Effector memory CD4-positive, alpha-beta T cell (primary cell): ENCODE results near the gene SLC15A3.
"Not testable (repeated sequence)": the region's sequence is repeated elsewhere in the genome, so short reads cannot be mapped to it uniquely, and the experiment has no call there.

Experiments
- DNase-seq, 3 donors: peaks; one replicate each; pipeline ENCODE4 v3.0.0-alpha.2; 2020
- H3K27ac ChIP-seq: 2 replicates; pipeline ENCODE4 v1.7.0; 2013; ENCODE audit warnings: mild to moderate bottlenecking, low read length, moderate library complexity; ENCODE audit not compliant: insufficient read depth, poor library complexity, severe bottlenecking
- H3K27me3 ChIP-seq: replicated peaks from 2 replicates; pipeline ENCODE4 v1.7.0; 2013; ENCODE audit warnings: mild to moderate bottlenecking, low read length; ENCODE audit not compliant: insufficient read depth, control insufficient read depth, poor library complexity, severe bottlenecking
- H3K36me3 ChIP-seq: 2 replicates; pipeline ENCODE4 v1.7.0; 2013; ENCODE audit warnings: mild to moderate bottlenecking, low read length, moderate library complexity; ENCODE audit not compliant: control insufficient read depth, insufficient read depth
- H3K4me1 ChIP-seq: 2 replicates; pipeline ENCODE4 v1.7.0; 2013; ENCODE audit warnings: low read length, mild to moderate bottlenecking; ENCODE audit not compliant: control insufficient read depth, insufficient read depth, poor library complexity, severe bottlenecking
- H3K4me3 ChIP-seq: 2 replicates; pipeline ENCODE4 v1.7.0; 2013; ENCODE audit warnings: low read length, low read depth, mild to moderate bottlenecking; ENCODE audit not compliant: insufficient read depth, poor library complexity, severe bottlenecking
- H3K9me3 ChIP-seq: 2 replicates; pipeline ENCODE4 v1.7.0; 2013; ENCODE audit warnings: mild to moderate bottlenecking, low read length, moderate library complexity; ENCODE audit not compliant: control insufficient read depth

SLC15A3 gene

DNA sequence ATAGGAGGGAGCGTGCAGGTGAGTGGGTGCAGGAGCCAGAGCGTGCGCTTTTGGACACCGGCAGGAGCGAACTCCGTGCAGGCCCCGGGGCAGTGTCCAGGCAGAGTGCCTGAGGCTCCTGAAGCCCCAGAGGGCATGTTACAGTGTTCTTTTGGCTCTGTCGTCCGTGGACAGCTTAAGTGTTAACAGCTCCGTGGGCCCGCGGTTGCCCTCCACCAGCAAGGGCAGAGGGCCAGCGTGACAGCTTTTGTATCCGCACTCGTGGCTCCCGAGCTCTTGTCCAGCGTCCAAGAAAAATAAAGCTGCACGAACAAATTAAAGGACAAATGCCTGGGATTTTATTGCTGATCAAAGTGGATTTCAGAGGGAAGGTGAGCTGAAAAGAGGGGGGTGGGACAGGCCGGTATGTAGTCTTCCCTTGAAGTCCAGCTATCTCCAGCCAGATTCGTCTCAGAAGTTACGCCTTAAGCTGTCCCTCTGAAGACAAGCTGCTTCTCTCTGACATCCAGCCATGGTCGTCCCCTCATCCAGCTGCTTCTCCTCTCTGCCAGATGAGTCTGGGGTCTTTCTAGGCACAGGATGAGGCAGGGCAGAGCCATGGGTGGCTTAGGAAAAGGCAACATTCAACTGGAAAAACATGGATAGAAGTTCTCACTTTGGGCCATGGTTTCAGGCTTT is 39.0 kb downstream of the SLC15A3 start:
- Histone ChIP-seq H3K4me3 (peak overlapping the region; percentile 89), H3K4me1 (peaks cover 22% of the 10 kb centered on the region), H3K36me3 (no peaks in the 10 kb centered on the region)

DNA sequence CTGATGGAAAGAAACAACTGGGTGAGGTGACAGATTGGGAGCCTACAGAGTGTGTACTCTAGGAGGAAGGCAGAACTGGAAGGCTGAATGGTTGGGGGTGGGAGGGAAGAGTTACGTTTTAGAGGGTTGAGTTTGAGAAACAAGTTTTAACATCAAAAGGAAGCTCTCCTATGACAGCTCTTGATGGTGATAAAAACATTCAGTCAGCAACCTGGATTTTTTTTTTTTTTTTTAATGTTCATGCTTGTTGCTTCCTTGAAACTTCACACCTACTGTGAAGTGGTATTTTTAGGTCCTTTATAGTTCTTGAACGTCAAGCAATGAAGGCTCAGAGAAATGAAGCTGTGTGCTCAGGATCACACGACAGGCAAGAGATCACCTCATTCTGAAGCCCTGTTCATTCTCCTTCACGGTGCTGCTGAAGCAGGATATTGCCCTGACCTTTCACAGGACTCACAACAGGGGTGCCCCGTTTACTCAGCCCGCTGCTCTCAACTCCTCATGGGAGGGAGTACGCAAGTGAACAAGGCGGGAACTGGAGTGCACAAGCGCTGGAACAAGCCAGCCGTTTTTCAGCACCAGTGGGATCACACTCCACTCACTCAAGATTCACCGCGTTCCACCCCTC is 39.6 kb downstream of the SLC15A3 start:
- H3K4me3 ChIP-seq = no peak overlapping the region
- H3K36me3 ChIP-seq = no peaks in the 10 kb centered on the region
- DNase-seq = no peak
- no peaks in the 10 kb centered on the region for H3K27me3 ChIP-seq
- H3K4me1 ChIP-seq = peaks cover 22% of the 10 kb centered on the region
- no peaks in the 10 kb centered on the region for H3K9me3 ChIP-seq
- H3K27ac ChIP-seq = no peak overlapping the region

More for the DNA sequence above, 39.0 kb downstream of the SLC15A3 start:
- no peaks in the 10 kb centered on the region for H3K27me3 ChIP-seq
- no peaks in the 10 kb centered on the region for H3K9me3 ChIP-seq
- H3K27ac ChIP-seq = peak overlapping the region; percentile 99
- DNase-seq = no peak

DNA sequence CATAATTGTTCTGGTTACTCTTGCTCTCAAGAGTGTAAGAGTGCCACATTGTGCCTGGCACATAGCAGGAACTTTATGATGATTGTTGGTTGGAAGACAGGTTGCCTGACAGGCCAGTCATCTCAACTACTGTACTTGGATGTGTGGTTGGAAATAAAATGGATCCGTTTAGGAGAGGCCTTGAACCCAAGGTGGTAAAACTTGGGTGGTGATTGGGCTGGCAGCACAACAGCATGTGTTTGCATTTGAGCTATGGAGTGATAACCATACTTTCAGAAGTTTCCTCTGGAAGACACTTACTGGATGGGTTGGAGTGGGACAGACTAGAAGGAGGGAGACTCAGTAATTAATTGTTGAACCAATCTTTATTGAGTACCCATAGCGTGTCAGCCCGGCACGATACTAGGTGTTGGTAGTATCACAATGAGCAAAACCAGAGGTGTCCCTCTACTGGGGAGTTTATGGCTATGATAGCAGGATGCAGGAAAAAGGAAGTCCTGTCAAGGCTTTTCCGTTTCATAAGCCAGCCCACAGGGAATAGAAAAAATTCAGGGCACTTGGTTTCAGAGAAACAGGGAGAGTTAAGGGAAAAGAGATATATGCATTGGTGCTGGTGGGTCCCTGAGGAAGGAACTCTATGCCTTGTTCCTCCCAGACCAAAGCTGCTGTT is 41.1 kb downstream of the SLC15A3 start:
- H3K4me1 ChIP-seq = peaks cover 20% of the 10 kb centered on the region
- H3K36me3 ChIP-seq = no peaks in the 10 kb centered on the region
- no peak overlapping the region for H3K27ac ChIP-seq
- H3K4me3 ChIP-seq = no peak overlapping the region
- H3K9me3 ChIP-seq = no peaks in the 10 kb centered on the region
- no peak for DNase-seq
- no peaks in the 10 kb centered on the region for H3K27me3 ChIP-seq

DNA sequence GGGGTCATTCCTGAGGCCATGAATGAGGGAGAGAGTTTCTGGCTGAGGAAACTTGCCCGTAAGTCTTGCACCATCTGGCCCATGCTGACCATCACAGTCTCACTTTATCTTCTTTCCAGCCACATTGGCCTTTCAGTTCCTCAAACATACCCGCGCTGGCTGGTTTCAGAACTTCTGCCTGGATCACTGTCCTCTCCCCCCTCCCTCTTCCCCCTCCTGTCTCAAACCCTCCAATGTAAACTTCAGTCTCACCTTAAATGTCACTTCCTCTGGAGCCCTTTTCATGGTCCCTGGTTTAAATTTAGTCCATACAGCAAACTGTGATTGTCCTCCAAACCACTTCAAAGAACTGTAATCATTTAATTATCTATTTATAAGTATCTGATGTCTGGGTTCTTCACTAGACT is 41.7 kb downstream of the SLC15A3 start:
- Histone ChIP-seq H3K9me3 (no peaks in the 10 kb centered on the region), H3K4me3 (no peak overlapping the region), H3K27me3 (no peaks in the 10 kb centered on the region), H3K4me1 (peaks cover 22% of the 10 kb centered on the region), H3K36me3 (no peaks in the 10 kb centered on the region), H3K27ac (no peak overlapping the region)
- no peak for DNase-seq

DNA sequence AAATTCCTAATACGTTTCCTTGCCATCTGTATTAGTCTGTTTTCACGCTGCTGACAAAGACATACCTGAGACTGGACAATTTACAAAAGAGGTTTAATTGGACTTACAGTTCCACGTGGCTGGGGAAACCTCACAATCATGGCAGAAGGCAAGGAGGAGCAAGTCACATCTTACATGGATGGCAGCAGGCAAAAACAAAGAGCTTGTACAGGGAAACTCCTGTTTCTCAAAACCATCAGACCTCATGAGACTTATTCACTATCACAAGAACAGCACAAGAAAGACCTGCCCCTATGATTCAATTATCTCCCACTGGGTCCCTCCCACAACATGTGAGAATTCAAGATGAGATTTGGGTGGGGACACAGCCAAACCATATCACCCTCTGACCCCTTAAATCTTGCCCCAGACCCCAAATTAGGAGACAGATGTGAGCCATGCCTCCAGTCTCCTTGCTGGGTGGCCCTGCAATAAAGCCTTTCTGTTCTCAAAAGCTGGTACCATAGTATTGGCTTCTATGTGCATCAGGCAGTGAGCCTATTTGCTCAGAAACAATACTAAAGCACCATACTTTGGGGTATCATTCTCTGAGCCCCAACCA is 42.2 kb downstream of the SLC15A3 start:
- not testable (repeated sequence) for DNase-seq, H3K27ac ChIP-seq, H3K9me3 ChIP-seq, H3K27me3 ChIP-seq, H3K4me3 ChIP-seq, H3K36me3 ChIP-seq
- peaks cover 22% of the 10 kb centered on the region for H3K4me1 ChIP-seq

DNA sequence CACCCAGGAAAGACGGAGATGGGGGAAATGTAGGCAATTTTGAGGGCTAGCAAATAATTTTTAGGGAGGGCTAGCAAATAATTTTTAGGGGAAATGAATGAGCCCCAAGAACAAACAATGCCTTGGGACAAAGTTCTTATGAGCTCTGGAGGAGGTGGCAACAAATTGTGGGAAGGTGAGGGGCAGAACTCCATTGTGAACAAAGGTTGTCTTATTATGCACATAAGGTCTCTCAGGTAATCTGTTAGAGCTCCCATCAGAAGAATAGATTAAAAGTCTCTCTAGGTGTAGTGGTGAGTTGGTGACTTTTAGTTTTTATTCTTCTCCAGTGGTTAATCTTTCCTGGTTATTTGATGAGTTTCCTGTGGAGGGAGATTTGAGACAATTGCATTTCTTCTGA is 43.2 kb downstream of the SLC15A3 start:
- H3K36me3 ChIP-seq = no peaks in the 10 kb centered on the region
- H3K27ac ChIP-seq = no peak overlapping the region
- peaks cover 25% of the 10 kb centered on the region for H3K4me1 ChIP-seq
- no peaks in the 10 kb centered on the region for H3K9me3 ChIP-seq
- no peak overlapping the region for H3K4me3 ChIP-seq
- DNase-seq = no peak
- no peaks in the 10 kb centered on the region for H3K27me3 ChIP-seq

GRCh38 chr11:60906132-60906972 is 45.6 kb downstream of the SLC15A3 start, which contains the start of gene PRPF19:
PRPF19 (minus strand) TSS chr11:60906585; CDS start chr11:60906382, 203 bp downstream.
- Histone ChIP-seq H3K36me3 (peaks cover 24% of the 10 kb centered on the region), H3K27me3 (no peaks in the 10 kb centered on the region), H3K9me3 (no peaks in the 10 kb centered on the region), H3K4me1 (peaks cover 18% of the 10 kb centered on the region), H3K4me3 (peak within 1 kb of the TSS; percentile 77), H3K27ac (peak within 1 kb of the TSS; percentile 88)
- peak; percentile 94 to 99 (median 99) for DNase-seq

DNA sequence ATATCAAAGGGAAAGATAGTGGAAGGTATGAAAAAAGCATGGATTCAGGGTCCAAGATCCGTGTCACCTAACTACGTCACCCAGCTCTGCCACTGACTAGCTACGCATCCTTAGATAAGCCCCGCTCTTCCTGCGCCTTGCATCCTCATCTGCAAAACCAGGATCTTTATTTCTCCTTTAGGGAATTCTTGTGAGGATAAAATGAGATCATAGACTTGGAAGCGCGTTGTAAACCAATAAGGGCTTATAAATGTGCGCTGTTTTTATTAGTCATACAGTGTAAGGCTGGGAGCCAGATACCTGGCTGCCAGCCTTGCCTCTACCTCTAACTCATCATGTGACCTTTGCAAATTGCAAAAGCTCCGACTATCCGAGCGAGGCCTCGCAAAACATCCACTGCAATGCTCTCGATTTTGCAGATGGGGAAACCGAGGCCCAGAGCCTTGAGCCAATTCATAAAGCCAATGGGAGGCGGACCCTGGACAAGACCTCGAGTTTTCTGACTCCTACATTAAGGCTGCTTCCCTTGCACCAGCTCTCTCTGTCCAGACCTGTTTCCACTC is 46.3 kb downstream of the SLC15A3 start:
- H3K27ac ChIP-seq = peak overlapping the region; percentile 88
- no peaks in the 10 kb centered on the region for H3K9me3 ChIP-seq
- peaks cover 18% of the 10 kb centered on the region for H3K4me1 ChIP-seq
- H3K36me3 ChIP-seq = peaks cover 31% of the 10 kb centered on the region
- H3K27me3 ChIP-seq = no peaks in the 10 kb centered on the region
- H3K4me3 ChIP-seq = peak overlapping the region; percentile 77
- DNase-seq = no peak

DNA sequence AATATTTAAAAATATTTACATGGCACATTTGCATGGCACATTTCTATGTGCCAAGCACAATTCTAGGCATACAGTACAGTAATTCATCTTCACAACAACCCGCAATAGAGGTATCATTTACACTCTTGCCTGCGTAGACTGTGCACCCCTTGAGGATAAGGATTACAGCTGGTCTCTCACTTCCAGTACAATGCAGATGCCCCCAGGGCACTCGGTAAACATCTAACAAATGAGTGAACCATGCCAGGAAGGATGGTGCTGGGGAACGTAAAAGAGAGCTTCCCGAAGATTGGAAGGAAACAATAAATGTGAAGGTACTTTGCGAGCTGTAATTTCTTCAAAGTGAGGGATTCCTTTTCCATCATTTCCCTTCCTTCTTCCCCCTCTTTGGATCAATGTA is 46.9 kb downstream of the SLC15A3 start:
- peaks cover 18% of the 10 kb centered on the region for H3K4me1 ChIP-seq
- DNase-seq = no peak
- no peaks in the 10 kb centered on the region for H3K27me3 ChIP-seq
- peak overlapping the region; percentile 88 for H3K27ac ChIP-seq
- no peaks in the 10 kb centered on the region for H3K9me3 ChIP-seq
- H3K4me3 ChIP-seq = peak overlapping the region; percentile 77
- H3K36me3 ChIP-seq = peaks cover 37% of the 10 kb centered on the region
